NCI-H446 treated with DMSO at 0.1 percent for 48 hours (cell line): Measurements from ENCODE around the gene MAGI2.
"Not testable (repeated sequence)": the region's sequence is repeated elsewhere in the genome, so short reads cannot be mapped to it uniquely, and the experiment has no call there.

Source experiments
- DNase-seq: peaks from one replicate; lab custom pipeline; 2025; lab: John Stamatoyannopoulos, UW

MAGI2 gene

GRCh38 chr7:78636727-78637126 is 816.7 kb downstream of the MAGI2 start:
- no peak for DNase-seq

GRCh38 chr7:78635026-78635793 is 818.3 kb downstream of the MAGI2 start:
- no peak for DNase-seq

- DNase-seq, result no peak
These were observed 819.4 kb downstream of the MAGI2 start for GRCh38 chr7:78634093-78634492.

- no peak for DNase-seq
These were observed 832.5 kb downstream of the MAGI2 start for GRCh38 chr7:78620920-78621319.

- DNase-seq, result no peak
These were observed 836.9 kb downstream of the MAGI2 start for GRCh38 chr7:78616539-78616938.

- DNase-seq, result no peak
These were observed 844.2 kb downstream of the MAGI2 start for GRCh38 chr7:78609281-78609680.

- no peak for DNase-seq
These were observed 846.4 kb downstream of the MAGI2 start for GRCh38 chr7:78607099-78607498.

- DNase-seq, result no peak
These were observed 848.3 kb downstream of the MAGI2 start for GRCh38 chr7:78605119-78605518.

- no peak for DNase-seq
These were observed 851.7 kb downstream of the MAGI2 start for GRCh38 chr7:78601728-78602127.

GRCh38 chr7:78594156-78594555 is 859.3 kb downstream of the MAGI2 start:
- DNase-seq, result no peak

- DNase-seq, result no peak
These were observed 865.1 kb downstream of the MAGI2 start for GRCh38 chr7:78588393-78588792.

- no peak for DNase-seq
These were observed 865.9 kb downstream of the MAGI2 start for GRCh38 chr7:78587443-78588044.

GRCh38 chr7:78585980-78586379 is 867.5 kb downstream of the MAGI2 start:
- no peak for DNase-seq

- DNase-seq, result no peak
These were observed 874.8 kb downstream of the MAGI2 start for GRCh38 chr7:78578686-78579085.

- not testable (repeated sequence) for DNase-seq
These were observed 876.1 kb downstream of the MAGI2 start for GRCh38 chr7:78577174-78577952.

GRCh38 chr7:78576236-78576635 is 877.2 kb downstream of the MAGI2 start:
- DNase-seq, result no peak

GRCh38 chr7:78571292-78571691 is 882.2 kb downstream of the MAGI2 start:
- no peak for DNase-seq

- DNase-seq, result no peak
These were observed 884.8 kb downstream of the MAGI2 start for GRCh38 chr7:78568690-78569089.

GRCh38 chr7:78567836-78568235 is 885.6 kb downstream of the MAGI2 start:
- DNase-seq, result no peak

- no peak for DNase-seq
These were observed 887.7 kb downstream of the MAGI2 start for GRCh38 chr7:78565784-78566183.

GRCh38 chr7:78563191-78563590 is 890.3 kb downstream of the MAGI2 start:
- DNase-seq, result no peak

GRCh38 chr7:78562191-78562590 is 891.3 kb downstream of the MAGI2 start:
- no peak for DNase-seq

GRCh38 chr7:78558566-78558965 is 894.9 kb downstream of the MAGI2 start:
- DNase-seq, result no peak
